Kidney glomerular epithelial cell (primary cell): ENCODE measurements around the gene TMEM121.
"Not testable (repeated sequence)": the region's sequence is repeated elsewhere in the genome, so short reads cannot be mapped to it uniquely, and the experiment has no call there.

Source experiments
- DNase-seq: peaks from one replicate; lab custom pipeline; 2025; lab: John Stamatoyannopoulos, UW

The TMEM121 gene

GRCh38 chr14:105547072-105547471, 20.7 kb downstream of the TMEM121 start:
- DNase-seq = not testable (repeated sequence)

DNA sequence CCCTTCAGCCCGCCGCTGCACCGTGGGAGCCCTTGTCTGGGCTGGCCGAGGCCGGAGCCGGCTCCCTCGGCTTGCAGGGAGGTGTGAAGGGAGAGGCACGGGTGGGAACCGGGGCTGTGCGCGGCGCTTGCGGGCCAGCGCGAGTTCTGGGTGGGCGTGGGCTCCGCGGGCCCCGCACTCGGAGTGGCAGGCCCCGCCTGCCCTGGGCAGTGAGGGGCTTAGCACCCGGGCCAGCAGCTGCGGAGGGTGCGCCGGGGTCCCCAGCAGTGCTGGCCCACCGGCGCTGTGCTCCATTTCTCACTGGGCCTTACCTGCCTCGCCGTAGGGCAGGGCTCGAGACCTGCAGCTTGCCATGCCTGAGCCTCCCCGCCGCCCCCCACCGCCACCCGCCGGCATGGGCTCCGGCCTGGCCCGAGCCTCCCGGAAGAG, 21.4 kb downstream of the TMEM121 start:
- DNase-seq = no peak

DNA sequence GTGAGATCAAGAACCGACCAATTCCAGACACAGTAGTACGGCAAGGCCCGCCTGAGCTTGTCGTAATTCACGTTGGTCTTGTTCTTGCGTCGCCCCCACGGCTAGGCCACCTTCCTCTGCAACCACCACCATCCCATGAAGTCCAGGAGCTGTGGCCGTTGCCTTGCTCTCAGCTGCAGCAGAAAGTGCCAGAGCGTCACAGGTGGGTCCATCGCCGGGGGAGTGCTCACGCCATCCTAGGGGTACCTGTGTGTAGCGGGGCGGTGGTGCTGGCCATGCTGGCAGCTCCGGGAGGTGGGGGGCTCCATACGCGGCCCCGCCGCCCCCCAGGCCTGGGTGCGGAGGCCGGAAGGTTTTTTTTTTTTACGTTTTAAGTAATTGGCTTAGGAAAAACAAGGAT, 23.1 kb downstream of the TMEM121 start:
- no peak for DNase-seq

- DNase-seq = no peak
Observed at GRCh38 chr14:105554022-105554421, 27.6 kb downstream of the TMEM121 start.

DNA sequence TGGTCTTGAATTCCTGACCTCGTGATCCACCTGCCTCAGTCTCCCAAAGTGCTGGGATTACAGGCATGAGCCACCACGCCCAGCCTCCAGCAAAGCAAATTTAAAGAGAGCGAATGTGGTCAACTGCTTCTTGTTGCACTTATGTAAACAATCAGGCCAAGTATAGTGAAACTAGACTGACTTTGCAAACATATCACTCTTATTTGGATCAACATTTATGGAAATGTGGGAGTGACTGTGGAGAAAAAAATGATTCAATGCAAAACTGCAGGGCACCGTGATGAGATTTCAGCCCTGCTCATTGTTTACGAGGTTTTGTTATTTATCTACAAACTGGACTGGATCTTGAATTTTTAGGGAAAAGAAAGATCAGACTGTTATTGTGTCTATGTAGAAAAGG, 28.1 kb downstream of the TMEM121 start:
- DNase-seq = no peak

DNA sequence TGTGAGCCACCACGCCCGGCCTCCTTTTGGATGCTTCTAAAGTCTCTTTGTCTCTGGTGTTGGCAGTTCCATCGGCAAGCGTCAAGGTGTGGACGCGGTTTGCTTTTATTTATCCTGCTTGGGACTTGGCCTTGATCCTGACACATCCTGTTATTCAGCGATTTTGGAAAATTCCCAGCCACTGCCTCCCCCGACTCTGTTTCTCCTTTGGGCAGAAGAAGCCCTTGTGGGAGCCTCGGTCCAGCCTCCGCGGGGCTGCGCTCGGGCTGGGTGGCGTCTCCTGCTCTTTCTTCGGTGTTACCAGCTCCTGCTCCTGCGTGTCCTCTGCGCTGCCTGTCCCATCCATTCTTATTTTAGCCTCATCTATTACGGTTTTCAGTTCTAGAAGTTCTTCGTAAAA, 31.3 kb downstream of the TMEM121 start:
- not testable (repeated sequence) for DNase-seq

DNA sequence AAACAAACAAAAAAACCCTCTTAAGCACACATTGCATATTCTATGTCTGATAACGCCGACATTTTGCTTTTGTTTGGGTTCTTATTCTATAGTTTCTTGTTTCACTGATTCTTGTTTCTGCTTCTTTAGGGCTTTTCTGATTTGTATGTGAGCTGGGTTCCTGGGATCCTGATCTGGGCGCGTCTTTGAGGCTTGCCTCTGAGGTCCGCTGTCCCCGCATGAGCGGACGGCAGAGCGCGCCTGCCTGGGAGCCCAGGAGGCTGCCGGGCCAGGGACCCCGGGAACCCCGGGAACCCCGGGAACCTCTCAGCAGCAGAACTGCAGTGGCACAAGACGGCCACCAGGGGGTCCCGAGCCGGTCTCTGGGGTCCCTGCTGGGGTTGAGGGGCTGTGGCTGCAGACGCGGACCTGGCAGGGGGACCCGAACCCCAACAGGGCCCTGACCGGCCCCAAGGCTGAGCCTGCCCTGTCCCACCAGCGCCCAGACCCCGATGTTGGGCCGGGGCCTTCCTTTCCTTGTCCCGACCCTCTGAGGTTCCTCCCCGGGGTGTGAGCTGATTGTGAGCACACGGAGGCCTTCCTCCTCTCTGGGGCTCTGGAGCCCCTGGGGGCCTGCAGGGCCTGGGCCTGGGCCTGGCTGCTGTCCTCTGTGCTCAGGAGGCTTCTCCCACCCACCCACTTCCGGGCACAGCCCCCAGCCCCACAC, 32.2 kb downstream of the TMEM121 start:
- not testable (repeated sequence) for DNase-seq

DNA sequence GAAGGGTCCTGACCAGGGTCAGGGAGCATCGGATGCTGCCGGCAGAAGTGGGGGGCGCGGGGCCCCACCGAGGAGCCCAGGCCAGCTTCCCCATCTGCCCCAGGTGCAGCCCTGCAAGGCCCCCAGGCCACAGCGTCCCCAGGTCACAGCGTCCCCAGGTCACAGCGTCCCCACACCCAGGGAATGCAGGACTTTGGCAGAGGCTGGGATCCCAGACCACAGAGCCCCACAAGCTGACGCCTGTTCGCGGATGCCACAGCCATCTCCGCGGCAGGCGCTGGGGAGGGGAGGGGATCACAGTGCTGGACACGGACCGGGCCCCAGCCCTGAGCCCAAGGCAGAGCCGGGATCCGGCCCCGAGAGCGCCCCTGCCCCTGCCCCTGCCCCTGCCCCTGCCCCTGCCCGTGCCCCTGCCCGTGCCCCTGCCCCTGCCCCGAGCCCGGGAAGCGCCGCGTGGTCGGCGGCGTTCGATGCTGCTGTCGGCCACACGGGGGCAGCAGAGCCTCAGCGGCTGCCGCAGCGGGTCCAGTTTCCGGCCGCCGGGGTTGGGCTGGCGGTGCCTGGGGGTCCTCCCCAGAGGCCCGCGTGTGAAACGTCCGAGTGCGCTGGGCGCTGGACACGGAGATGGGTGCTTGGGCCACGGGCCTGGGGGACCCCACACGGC, 33.1 kb downstream of the TMEM121 start:
- not testable (repeated sequence) for DNase-seq

DNA sequence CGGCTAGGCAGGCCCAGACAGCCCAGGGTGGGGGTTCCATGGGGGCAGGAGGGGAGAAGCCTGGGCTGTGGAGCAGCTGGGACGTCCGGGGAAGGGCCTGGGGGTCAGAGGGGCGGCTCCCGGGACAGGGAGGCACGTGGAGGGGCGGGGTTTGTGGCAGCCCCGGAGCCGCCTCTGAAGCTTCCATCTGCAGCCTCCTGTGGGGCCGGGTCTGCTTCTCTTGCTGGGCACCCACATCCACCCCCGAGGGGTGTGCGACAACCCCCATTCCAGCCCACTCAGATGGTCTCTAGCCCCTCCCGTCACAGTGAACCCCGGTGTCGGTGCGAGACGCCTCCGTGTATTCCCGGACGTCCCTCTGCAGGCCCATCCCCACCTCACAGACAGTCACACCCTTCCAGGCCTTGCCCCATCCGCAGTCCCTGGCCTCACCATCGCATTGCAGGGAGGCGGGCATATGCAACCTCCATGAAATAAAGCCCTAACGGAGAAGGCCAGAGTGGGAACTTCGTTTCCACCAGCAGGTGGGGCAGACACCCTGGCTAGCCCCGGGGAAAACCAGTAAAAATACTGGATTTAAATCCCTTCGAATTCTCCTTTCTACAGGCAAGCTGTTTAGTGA, 33.8 kb downstream of the TMEM121 start:
- DNase-seq = not testable (repeated sequence)

DNA sequence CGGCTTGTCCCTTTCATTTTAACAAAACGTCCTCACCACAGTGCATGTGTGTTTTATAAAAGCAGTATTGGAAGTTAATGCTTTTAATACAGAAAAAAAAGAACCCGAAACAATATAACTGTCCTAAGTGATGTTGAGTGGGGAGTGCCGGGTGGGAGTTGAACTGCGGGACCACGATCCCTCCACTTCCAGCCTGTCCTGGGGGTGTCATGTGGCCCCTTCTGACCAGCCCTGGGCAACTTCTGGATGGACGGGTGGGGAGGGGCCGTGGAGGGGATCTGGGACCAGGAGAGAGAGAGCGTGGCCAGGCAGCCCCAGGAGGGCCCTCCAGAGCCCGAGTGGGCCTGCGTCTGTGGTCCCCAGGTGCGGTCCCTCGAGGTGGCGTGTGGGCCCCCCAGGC, 35.0 kb downstream of the TMEM121 start:
- not testable (repeated sequence) for DNase-seq

DNA sequence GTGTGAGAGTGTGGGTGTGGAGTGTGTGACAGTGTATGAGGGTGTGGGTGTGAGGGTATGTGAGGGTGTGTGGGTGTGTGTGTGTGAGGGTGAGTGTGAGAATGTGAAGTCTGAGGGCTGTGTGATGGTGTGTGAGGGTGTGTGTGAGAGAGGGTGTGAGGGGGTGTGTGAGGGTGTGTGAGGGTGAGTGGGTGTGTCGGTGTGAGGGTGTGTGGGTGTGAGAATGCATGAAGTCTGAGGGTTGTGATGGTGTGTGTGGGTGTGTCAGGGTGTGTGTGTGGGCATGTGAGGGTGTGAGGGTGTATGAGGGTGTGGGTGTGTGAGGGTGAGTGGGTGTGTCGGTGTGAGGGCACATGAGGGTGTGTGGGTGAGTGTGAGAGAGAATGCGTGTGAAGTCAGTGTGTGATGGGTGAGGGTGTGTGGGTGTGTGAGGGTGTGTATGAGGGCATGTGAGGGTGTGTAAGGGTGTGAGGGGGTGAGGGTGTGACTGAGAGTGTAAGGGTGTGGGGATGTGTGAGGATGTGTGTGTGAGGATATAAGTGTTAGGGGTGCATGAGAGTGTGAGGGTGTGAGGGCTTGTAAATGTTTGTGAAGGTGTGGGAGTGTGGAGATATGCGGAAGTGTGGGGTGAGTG, 36.4 kb downstream of the TMEM121 start:
- DNase-seq = no peak

GRCh38 chr14:105563347-105563737, 37.0 kb downstream of the TMEM121 start:
- DNase-seq = no peak

DNA sequence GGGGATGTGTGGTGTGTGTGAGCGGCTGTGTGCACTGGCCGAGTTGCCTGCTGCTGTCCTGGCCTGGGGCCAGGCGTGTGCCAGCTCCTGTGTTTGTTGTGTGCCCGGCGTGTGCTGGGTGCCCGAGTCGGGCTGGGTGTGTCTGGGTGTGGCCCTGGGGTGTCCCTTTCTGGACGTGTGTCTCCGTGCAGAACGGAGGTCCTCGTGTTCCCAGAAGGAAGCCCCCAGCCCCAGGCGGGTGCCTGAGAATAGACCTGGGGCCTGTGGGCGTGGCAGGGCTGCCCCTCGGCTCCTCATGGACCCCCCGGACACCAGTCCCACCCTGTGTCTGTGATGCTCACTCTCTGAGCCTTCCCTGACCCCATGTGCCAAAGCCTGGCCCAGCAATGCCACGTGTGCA, 38.2 kb downstream of the TMEM121 start:
- DNase-seq = not testable (repeated sequence)

DNA sequence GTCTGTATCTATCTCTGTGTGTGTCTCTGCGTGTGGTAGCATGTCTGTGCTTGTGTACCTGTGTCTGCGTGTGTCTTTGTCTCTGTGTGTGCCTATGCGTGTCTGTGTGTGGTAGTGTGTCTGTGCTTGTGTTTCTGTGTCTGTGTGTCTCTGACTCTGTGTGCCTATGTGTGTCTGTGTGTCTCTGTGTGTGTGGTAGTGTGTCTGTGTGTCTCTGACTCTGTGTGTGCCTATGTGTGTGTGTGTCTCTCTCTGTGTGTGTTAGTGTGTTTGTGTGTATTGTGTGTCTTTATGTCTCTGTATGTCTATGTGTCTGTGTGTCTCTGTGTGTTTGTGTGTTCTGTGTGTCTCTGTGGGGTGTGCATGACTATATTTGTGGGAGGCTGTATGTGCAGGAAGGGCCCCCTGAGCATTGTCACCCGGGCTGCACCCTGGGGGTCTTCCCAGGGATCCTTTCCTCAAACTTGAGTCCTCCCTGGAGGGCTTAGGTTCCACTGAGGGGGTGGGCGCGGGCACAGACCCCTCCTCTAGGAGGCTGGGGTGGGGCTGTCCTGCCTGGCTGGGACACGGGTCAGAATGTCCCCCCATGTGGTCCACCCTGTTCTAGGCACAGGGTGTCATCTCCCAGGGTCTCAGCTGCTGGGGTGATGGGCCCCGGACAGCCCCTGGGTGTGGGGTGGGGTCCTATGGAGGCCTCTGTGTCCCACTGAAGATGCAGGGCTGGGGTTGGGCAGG, 39.0 kb downstream of the TMEM121 start:
- not testable (repeated sequence) for DNase-seq

DNA sequence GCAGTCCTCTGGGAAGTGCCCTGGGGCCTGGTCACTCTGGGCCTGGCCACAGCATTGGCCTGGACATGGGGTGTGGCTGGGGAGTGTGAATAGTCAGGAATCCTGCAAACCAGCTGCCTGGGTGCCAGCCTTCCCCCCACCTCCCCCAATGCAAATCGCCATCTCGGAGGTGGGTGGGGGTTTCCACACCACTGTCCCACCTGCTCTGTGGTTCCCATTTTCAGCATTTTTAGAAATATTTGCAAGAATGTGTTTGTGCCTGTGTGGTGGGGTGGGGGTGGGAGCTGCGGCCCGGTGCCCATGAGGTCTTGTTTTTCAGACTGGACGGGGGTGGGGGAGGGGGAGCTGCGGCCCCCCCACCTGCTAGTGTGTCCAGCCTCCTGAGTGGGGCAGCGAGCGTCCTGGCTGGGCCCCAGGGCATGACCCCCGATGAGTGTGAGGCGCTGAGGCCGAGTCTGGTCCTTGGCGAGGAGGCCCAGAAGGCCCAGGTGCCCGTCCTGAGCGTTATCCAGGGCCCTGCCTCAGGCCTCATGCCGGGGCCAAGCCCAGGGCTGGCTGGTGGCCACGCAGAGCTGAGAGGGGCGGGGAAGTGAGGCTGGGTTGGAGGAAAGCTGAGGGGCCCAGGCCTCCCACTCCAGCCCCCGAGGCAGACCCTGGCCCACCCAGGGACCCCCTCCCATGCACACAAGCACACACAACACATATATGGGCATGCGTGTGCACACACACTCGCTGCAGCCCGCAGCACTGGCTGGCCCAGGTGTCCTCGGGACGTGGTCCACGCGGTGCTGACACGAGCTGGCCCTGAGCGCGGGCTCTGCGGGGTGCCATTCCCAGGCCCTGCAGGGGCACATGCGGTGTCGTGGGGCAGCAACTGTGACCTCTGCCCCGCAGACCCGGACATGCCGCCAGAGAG, 40.1 kb downstream of the TMEM121 start:
- DNase-seq = not testable (repeated sequence)

DNA sequence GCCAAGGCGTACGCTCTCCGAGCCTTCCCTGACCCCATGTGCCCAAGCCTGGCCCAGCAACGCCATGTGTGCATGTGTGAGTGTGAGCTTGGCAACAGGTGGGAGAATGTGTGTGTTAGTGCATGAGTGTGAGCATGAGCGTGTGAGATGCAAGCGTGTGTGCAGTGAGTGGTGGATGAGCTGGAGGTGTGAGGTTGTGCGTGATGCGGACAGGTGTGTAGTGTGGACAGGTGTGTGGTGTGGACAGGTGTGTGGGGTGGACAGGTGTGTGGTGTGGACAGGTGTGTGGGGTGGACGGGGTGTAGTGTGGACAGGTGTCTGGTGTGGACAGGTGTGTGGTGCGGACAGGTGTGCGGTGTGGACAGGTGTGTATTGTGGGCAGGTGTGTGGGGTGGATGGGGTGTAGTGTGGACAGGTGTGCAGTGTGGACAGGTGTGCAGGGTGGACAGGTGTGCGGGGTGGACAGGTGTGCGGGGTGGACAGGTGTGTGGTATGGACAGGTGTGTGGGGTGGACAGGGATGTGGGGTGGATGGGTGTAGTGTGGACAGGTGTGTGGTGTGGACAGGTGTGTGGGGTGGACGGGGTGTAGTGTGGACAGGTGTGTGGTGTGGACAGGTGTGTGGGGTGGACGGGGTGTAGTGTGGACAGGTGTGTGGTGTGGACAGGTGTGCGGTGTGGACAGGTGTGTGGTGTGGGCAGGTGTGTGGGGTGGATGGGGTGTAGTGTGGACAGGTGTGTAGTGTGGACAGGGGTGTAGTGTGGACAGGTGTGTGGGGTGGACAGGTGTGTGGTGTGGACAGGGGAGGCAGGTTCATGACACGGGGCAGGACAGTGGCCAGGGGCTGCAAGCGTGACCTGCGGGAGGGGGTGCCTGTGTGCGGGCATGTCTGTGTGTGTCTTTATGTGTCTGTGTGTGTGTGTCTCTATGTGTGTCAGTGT, 41.1 kb downstream of the TMEM121 start:
- DNase-seq = not testable (repeated sequence)

- DNase-seq = not testable (repeated sequence)
Observed at GRCh38 chr14:105568140-105568843, 41.9 kb downstream of the TMEM121 start.

DNA sequence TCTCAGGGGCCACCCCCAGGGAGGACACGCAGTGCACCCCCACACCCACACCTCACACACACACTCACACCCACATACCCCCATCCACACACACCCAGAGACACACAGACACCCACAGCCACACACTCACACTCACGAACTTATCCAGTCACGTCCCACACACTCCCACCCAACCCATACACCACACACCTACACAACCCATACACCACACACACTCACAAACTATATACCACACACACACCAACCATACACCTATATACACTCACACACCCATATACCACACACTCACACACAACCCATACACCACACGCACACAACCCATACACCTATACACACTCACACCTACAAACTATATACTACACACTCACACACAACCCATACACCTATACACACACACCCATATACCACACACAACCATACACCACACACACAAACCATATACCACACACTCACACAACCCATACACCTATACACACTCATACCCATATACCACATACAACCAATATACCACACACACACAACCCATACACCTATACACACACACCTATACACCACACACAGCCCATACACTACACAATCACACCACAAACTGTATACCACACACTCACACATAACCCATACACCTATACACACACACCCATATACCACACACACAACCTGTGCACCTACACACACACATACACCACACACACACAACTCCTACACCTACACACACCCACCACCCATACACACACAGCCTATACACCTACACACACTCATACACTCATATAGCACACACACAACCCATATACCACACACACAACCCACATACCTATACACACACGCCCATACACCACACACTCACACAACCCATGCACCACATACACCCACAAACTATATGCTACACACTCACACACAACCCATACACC, 42.7 kb downstream of the TMEM121 start:
- DNase-seq = no peak
